PC-3 (cell line): Measurements from ENCODE around the gene CAMTA1. TPM values are rescaled to one million over a fixed set of nuclear protein-coding genes. Genes with fewer than 3 reads are reported as not detected.

Experiments used
- ATAC-seq: fragments of 200-7000 bp; cut with Tn5 transposase; 2 replicates; pipeline ENCODE4 v1.9.1; 2020; ENCODE audit warnings: mild to moderate bottlenecking, moderate library complexity
- BruUV-seq: library from RNA; stranded (reverse); fragments of 400-500 nt; replicated peaks from 2 replicates; lab custom pipeline; 2021; lab: Mats Ljungman, UMichigan
- CTCF ChIA-PET: fragments of 300-600 bp; sonication (Branson Sonifier 250); formaldehyde crosslinking; loops from one replicate; lab custom pipeline; 2022; ENCODE audit warnings: antibody characterized with exemption; lab: Charles Lee
- POLR2A ChIA-PET: fragments of 300-600 bp; sonication (Branson Sonifier 250); formaldehyde crosslinking; loops from one replicate; lab custom pipeline; 2022; ENCODE audit warnings: antibody characterized with exemption; ENCODE audit not compliant: unreplicated experiment; lab: Charles Lee
- DNase-seq: peaks from one replicate; pipeline ENCODE4 v3.0.0-alpha.2; 2015
- H2AFZ ChIP-seq: fragments of 300-600 bp; sonication (generic); 2 replicates; pipeline ENCODE4 v1.6.0; 2016; ENCODE audit warnings: antibody characterized with exemption, low read length
- H3F3A ChIP-seq: fragments of 300-600 bp; sonication (generic); one replicate; pipeline ENCODE4 v1.6.0; 2017; ENCODE audit warnings: antibody characterized with exemption, low read length, control low read depth, mild to moderate bottlenecking; ENCODE audit not compliant: unreplicated experiment
- H3K27ac ChIP-seq: fragments of 300-600 bp; sonication (generic); 2 replicates; pipeline ENCODE4 v1.5.1; 2016; ENCODE audit warnings: mild to moderate bottlenecking, low read length
- H3K27me3 ChIP-seq: fragments of 300-600 bp; sonication (generic); 2 replicates; pipeline ENCODE4 v1.6.1; 2016; ENCODE audit warnings: low read length, mixed read lengths
- H3K36me3 ChIP-seq: fragments of 300-600 bp; sonication (generic); 2 replicates; pipeline ENCODE4 v1.6.1; 2016; ENCODE audit warnings: low read depth, mixed run types, low read length, mixed read lengths
- H3K4me1 ChIP-seq: fragments of 300-600 bp; sonication (generic); 2 replicates; pipeline ENCODE4 v1.5.1; 2016; ENCODE audit warnings: low read length; ENCODE audit not compliant: insufficient read depth
- H3K4me2 ChIP-seq: fragments of 300-600 bp; sonication (generic); 2 replicates; pipeline ENCODE4 v1.6.0; 2016; ENCODE audit warnings: low read length
- H3K4me3 ChIP-seq: fragments of 300-600 bp; sonication (generic); 2 replicates; pipeline ENCODE4 v1.5.1; 2016; ENCODE audit warnings: mild to moderate bottlenecking, low read length, mixed read lengths
- H3K79me2 ChIP-seq: fragments of 300-600 bp; sonication (generic); 2 replicates; pipeline ENCODE4 v1.6.1; 2017; ENCODE audit warnings: low read length, mixed read lengths
- H3K9ac ChIP-seq: fragments of 300-600 bp; sonication (generic); 2 replicates; pipeline ENCODE4 v1.6.0; 2016; ENCODE audit warnings: mild to moderate bottlenecking, low read length
- H3K9me2 ChIP-seq: fragments of 300-600 bp; sonication (generic); replicated peaks from 2 replicates; pipeline ENCODE4 v1.6.1; 2016; ENCODE audit warnings: mixed run types, low read length, mixed read lengths
- H3K9me3 ChIP-seq: fragments of 300-600 bp; sonication (generic); 2 replicates; pipeline ENCODE4 v1.6.1; 2016; ENCODE audit warnings: low read length, mixed read lengths
- H4K20me1 ChIP-seq: fragments of 300-600 bp; sonication (generic); 2 replicates; pipeline ENCODE4 v1.6.1; 2016; ENCODE audit warnings: low read length, mixed read lengths
- CTCF ChIP-seq: fragments of 300-600 bp; sonication (generic); conservative IDR thresholded peaks from 2 replicates; pipeline ENCODE4 v1.5.1; 2017; ENCODE audit warnings: antibody characterized with exemption, low read depth, mild to moderate bottlenecking, low read length
- EZH2 ChIP-seq: fragments of 300-600 bp; sonication (generic); IDR thresholded peaks from one replicate; pipeline ENCODE4 v1.6.1; 2017; ENCODE audit warnings: antibody characterized with exemption, mild to moderate bottlenecking, low read length; ENCODE audit not compliant: unreplicated experiment
- EZH2phosphoT487 ChIP-seq: fragments of 300-600 bp; sonication (generic); IDR thresholded peaks from 2 replicates; pipeline ENCODE4 v1.6.1; 2018; ENCODE audit warnings: mild to moderate bottlenecking, antibody characterized with exemption, low read length, borderline replicate concordance
- intact Hi-C: fragments of 100-400 bp; cut with micrococcal nuclease; formaldehyde crosslinking; loops from 2 replicates; pipeline ENCODE4 v1.9.0; 2023
- total RNA-seq: library from RNA; depleted of rRNA; stranded (reverse); fragments of >200 nt; gene quantifications from 2 replicates; pipeline ENCODE4 v1.2.3, GENCODE V29; 2014

Gene CAMTA1
- total RNA-seq, 1 experiment from 2014 or later: 40.8 TPM

GRCh38 chr1:6969762-6970161 lies 184.5 kb downstream of the CAMTA1 start:
- Histone ChIP-seq H3K4me1 (peaks cover 15% of the 10 kb centered on the region), H3K27ac (no peak overlapping the region), H3K79me2 (no peaks in the 10 kb centered on the region), H3K36me3 (no peaks in the 10 kb centered on the region), H3K9ac (no peak overlapping the region), H3K4me3 (no peak overlapping the region), H3K4me2 (no peak overlapping the region), H4K20me1 (no peaks in the 10 kb centered on the region), H2AFZ (no peak overlapping the region), H3F3A (no peaks in the 10 kb centered on the region), H3K9me3 (no peaks in the 10 kb centered on the region), H3K27me3 (peaks cover 31% of the 10 kb centered on the region), H3K9me2 (no peaks in the 10 kb centered on the region)
- ChIA-PET CTCF (no interaction called here), POLR2A (no interaction called here)
- intact Hi-C loops: no loop called here
- TF ChIP-seq CTCF: no peak
- no peak for TF ChIP-seq EZH2phosphoT487
- TF ChIP-seq EZH2: no peak
- ATAC-seq (no peak), DNase-seq (no peak)
- no TSS peak for BruUV-seq

- H3K4me1 ChIP-seq: peaks cover 15% of the 10 kb centered on the region
- H3K79me2 ChIP-seq: no peaks in the 10 kb centered on the region
- CTCF ChIA-PET: no interaction called here
- no TSS peak for BruUV-seq
- H4K20me1 ChIP-seq: no peaks in the 10 kb centered on the region
- intact Hi-C loops: no loop called here
- ATAC-seq: no peak
- H3K9me2 ChIP-seq: no peaks in the 10 kb centered on the region
- H3K27ac ChIP-seq: no peak overlapping the region
- H3K4me2 ChIP-seq: no peak overlapping the region
- H3K4me3 ChIP-seq: no peak overlapping the region
- POLR2A ChIA-PET: no interaction called here
- H3F3A ChIP-seq: no peaks in the 10 kb centered on the region
- peaks cover 33% of the 10 kb centered on the region for H3K27me3 ChIP-seq
- H3K9ac ChIP-seq: no peak overlapping the region
- DNase-seq: no peak
- H2AFZ ChIP-seq: no peak overlapping the region
- no peak for TF ChIP-seq EZH2
- no peak for TF ChIP-seq EZH2phosphoT487
- no peak for TF ChIP-seq CTCF
- H3K36me3 ChIP-seq: no peaks in the 10 kb centered on the region
- H3K9me3 ChIP-seq: no peaks in the 10 kb centered on the region
Observed at GRCh38 chr1:6970221-6970620, 185.0 kb downstream of the CAMTA1 start.

DNA sequence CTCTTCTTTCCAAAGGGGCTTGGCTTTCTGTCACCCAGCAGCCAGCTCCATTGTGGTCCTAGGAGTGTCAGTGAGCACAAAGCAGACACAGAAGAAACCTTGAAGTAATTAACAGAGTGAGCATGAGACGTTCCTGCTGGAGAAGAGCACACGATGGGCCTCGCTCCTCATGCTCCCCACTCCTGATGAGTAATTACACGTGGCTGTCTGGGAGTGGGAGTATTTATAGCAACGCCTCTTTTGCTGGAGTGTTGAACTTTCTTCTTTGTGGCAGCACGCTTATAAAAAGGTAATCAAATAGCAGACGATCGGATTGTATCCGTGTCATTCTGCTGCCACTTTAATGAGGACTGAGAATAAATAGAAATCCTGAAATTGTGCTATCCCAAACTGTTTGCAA lies 185.8 kb downstream of the CAMTA1 start:
- H3K36me3 ChIP-seq: no peaks in the 10 kb centered on the region
- no peak overlapping the region for H3K9ac ChIP-seq
- no peak overlapping the region for H3K27ac ChIP-seq
- DNase-seq (no peak), ATAC-seq (no peak)
- H3K27me3 ChIP-seq: peaks cover 33% of the 10 kb centered on the region
- no peak overlapping the region for H2AFZ ChIP-seq
- H3K4me1 ChIP-seq: peaks cover 9% of the 10 kb centered on the region
- no peaks in the 10 kb centered on the region for H3K9me2 ChIP-seq
- H3K9me3 ChIP-seq: no peaks in the 10 kb centered on the region
- BruUV-seq: no TSS peak
- POLR2A ChIA-PET: no interaction called here
- no peaks in the 10 kb centered on the region for H3F3A ChIP-seq
- intact Hi-C loops: no loop called here
- H3K4me2 ChIP-seq: no peak overlapping the region
- H3K79me2 ChIP-seq: no peaks in the 10 kb centered on the region
- H3K4me3 ChIP-seq: no peak overlapping the region
- H4K20me1 ChIP-seq: no peaks in the 10 kb centered on the region
- TF ChIP-seq EZH2 (no peak), EZH2phosphoT487 (no peak), CTCF (no peak)
- CTCF ChIA-PET: no interaction called here
